ENCODE results near the gene STK38.

STK38 gene

DNA sequence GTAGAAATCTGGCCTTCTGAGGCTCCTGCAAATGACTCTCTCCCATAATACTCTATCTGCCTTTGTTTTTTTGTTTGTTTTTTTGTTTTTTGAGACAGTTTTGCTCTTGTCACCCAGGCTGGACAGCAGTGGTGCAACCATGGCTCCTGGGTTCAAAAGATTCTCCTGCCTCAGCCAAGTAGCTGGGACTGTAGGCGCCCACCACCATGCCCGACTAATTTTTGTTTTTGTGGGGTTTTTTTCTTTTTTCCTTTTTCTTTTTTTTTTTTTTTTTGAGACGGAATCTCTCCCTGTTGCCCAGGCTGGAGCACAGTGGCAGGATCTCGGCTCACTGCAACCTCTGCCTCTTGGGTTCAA lies 16.6 kb upstream of the STK38 start:
- DNase-seq (ENCODE audit: low read depth in 2 of 2): no peak

DNA sequence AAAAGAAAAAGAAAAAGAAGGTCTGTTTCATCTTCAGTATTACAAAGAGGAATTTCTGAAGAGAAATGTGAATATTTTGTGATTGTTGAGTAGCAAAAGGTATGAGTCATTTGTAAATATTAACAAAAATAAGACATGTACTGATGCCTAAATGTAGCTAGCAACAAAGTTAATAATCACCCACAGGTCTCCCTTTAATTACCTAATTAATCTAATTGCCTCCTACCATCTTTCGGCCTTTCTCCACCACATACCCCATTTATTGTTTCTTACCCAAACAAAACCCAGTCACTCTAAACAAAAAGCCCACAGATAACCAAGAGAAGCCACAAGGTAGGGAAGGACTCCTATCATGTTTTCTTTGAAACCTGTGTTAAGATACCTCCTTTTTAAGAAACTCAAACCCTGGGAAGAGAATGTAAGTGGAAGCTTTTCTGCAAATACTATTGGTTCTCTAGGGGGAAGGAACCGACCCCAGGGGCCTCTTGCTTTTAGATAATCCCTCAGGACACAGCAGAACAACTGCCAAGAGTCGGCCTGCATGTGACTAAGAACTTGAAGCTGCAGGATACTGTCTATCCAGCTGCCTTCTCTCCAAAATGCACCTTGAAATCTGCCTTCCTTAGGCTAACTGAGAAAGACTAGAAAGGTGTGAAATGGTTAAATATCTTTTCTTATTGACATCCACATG lies 16.1 kb upstream of the STK38 start:
- DNase-seq (ENCODE audit: low read depth in 2 of 2): no peak

DNA sequence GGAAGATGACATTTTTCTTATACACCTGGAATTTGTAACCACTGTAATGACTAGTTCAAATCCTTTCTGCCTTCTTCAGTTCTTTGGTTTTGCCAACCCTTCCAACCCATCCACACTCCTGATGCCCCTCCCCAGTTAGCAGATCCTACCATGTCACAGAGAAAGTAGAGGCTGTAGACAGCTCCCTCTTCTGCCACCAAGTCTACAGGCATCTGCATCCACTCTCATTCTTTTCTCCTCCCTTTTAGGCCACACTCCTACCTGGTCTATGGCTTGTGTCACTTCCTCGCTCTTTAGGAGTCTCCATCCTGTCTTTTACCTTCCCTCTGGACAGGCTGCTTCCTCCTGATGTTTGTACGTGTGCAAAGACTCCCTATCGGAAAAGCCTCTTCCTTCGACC lies 13.5 kb upstream of the STK38 start:
- no peak for DNase-seq (ENCODE audit: low read depth in 2 of 2)

DNA sequence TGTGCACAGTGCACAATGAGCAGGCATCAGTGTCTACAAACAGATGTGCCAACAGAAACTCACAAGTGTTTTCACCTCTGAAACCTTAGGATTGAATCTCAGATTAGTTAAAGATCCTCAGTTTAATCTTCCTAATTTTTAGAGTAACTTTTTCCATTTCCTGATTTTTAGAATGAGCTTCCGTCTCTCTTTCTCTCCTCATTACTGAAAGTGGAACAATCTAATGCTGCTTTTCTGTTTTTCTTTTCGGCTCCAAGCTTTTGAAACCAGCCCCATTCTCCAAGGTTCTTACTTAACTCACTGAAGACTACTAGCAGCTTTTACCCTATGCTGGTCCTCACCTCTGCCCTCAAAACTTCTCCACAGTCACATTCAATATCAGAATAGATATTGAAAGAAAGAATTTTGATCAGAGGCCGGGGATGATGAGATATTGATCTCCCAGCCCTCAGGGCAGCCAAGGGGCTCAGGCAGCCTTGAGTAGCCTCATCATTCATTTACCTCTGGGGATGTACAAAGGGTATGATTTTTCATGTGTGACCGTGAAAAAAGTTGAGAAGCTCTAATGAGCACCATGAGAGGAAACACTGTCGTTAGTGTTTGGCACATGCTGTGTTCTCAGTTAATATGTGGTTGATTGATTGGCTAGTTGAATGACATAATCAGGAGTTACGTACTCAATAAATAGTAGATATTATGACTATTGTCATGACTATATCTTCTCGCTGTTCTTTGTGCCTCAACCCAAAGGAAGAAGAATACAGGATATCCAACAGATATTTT lies 11.9 kb upstream of the STK38 start:
- no peak for DNase-seq (ENCODE audit: low read depth in 2 of 2)

DNA sequence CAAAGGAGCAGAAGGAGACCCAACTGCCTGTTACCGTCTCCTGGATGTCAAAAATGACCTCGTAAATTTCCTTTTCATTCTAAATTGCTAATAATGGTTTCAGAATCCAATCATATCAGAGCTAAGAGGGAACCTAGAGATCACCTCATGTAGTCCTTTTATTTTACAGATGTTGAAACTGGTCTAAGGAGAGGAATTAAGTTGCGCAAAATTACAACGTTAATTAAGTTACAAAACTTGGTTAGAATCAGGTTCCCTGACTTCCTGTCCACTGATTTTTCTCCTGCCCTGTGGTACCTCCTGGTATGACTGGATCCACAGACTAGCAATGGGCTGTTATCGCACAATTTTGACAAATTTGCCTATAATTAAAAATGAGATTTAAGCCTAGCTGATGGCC lies 9.0 kb upstream of the STK38 start:
- no peak for DNase-seq (ENCODE audit: low read depth in 2 of 2)

DNA sequence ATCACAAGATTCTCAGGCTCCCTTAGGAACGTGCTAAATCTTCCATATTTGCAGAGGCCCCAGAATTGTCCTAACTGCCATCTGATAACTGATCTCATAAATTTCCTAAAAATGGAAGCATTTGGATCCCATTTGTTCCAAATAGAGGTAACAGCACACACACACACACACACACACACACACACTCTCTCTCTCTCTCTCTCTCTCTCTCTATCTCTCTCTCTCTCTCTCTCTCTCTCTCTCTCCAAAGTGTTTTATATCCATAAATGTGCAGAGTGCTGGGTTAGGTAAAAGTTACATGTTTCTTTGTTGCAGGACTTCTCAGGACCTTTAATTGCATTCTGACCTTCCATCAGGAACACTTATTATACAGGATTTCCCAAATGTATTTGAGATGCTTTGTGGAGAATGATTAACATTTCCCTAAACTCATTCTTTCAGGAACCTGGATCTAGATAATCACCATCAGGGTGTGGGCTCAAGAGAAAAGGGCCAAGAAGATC lies 8.5 kb upstream of the STK38 start:
- DNase-seq (ENCODE audit: low read depth in 2 of 2): no peak

DNA sequence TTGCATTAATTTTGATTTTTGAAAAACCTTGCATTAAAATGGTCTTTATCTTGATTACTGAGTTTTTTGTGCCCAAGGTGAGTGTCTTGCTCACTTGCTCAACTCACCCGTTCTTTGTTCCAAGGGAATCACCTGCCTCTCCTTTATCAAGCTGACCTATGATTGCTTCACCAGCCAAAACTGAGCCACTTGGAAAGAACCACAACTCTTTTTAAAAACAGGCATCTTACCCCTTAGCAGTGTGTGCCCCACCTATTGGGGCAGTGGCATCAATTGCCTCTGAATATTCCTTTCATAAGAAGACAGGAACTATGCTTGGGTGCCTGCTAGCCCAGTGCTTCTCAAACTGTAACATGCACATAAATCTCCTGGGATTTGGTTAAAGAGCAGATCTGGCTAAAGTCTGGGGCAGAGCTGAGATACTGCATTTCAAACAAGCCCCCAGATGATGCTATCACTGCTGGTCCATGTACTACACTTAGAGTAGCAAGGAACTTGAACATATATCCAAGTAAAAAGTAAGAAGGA lies 3.3 kb upstream of the STK38 start:
- no peak for DNase-seq (ENCODE audit: low read depth in 2 of 2)

DNA sequence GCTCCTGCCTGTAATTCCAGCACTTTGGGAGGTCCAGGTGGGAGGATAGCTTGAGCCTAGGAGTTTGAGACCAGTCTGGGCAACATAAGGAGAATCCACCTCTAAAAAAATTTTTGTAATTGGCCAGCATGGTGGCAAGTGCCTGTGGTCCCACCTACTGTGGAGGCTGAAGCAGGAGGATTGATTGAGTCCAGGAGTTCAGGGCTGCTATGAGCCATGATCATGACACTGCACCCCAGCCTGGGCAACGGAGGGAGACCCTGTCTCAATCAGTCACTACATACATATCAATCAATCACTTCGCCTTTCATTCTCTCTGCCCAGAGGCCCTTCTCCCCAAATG lies 1.1 kb upstream of the STK38 start:
- DNase-seq (ENCODE audit: low read depth in 2 of 2): no peak

DNA sequence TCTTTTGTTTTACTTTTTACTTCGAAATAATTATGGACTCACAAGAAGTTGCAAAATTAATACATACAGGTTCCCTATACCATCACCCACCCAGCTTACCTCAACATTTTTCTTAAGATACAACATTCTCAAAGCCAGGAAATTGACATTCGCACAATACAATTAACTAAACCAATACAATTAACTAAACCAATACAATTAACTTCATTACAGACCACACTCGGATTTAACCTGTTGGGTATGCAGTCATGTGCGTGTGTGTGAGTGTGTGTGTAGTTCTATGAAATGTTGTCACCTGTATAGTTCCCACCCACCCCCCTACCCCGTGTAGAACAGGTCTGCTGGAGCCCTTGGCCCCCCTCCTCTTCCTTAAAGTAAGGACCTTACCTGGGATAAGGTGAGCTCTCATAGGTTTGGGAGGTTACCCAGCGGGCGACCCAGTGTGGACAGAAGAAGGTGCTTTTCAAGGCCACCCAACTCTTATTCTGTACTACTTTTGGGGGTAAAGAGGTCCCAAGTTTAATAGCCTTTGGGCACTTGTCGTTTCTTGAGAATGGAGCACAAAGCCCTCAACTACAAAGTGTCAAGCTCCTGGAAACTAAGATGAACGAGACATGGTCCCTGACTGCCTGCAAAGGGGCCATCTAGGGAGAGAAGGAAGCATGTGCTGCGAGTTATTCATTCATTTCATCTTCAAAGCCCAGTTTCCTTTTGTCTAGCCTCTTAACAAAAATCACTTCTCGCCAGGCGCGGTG lies 544 bp upstream of the STK38 start:
- DNase-seq (ENCODE audit: low read depth in 2 of 2): no peak

DNA sequence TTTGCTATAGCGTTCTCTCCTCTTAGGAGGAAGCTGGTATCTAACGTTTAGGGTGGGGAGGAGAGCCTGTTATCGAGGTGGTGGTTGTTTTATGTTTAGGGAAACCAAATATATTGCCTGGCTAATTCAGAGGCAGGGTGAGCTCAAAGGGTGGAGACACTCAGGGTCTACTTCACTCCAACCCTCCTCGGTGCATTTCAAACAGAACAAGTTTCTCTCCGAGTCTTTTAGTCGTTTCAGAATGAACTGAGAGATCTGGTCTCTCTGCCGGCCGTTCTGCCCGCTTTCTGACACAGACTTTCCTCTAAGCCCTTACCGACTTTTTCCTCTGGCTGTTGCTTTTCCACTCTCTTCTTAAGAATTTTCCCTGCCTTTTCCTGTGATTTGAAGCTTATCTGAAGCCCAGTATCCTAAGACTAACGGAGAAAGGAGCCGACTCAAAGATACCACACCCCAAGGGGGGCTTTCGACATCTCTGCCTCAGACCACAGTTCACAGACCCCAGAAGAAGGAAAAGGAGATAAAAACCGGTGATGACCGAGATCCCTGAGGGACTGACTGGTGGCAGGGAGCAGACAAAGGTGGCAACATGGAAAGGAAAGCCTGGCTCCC lies 865 bp downstream of the STK38 start:
- no peak for DNase-seq (ENCODE audit: low read depth in 2 of 2)

DNA sequence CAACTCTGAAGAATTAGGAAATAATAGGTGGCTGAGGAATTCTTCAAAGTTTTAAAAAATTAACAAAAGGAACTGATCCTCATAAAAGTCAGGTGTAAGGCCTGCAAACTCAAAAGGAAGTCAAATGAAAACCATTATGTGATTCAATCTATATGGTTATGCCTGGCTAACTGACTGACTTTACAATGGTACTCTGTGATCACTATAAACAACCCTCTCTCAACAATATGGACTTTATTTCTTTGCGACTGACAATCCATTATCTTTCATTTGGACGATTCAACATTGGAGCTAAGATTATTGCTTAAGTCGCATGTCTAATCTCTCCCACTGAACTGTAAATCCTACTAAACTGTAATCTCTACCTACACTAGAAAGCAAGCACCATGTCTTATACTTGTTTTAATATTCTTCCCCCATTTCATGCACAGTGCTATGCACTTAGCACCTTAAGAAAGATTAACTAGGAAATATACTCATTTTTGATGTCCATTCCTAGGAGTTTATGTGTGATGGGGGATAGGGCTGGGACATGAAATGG lies 1.4 kb downstream of the STK38 start:
- DNase-seq (ENCODE audit: low read depth in 2 of 2): no peak

DNA sequence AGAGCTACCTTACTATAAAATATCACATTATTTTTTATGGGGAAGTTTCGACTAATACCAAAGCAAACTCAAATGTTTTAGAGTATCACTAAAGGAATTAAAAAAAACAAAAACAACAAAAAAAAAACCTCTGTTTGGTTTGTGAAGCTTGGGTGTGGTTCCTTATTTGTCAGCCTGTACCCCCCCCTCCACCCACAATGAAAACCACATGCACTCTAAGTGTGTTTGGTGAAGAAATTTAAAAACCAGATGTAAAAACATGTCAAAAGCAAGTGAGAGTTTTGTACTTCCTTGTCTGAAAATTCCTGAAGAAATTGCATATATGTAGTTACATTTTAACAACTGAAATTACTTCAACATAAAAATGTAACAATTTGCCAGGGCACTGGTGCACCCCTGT lies 3.1 kb downstream of the STK38 start:
- DNase-seq (ENCODE audit: low read depth in 2 of 2): peak in 1 of 2 donors; percentile 24

DNA sequence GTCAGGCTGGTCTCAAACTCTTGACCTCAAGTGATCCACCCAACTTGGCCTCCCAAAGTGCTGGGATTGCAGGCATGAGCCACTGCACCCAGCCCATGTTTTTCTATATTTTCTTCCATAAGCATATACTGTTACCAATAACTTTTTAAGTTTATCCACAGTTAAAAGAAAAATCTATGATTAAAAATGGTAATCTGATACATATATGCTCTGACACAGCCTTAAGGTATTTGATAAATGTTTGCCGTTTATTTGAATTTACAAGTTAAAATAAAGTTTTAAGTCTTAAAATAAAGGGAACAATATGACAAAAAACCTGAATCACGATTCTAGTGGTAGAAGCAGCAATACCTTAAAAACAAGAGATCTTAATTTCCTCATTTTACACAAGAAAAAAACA lies 5.2 kb downstream of the STK38 start:
- no peak for DNase-seq (ENCODE audit: low read depth in 2 of 2)

DNA sequence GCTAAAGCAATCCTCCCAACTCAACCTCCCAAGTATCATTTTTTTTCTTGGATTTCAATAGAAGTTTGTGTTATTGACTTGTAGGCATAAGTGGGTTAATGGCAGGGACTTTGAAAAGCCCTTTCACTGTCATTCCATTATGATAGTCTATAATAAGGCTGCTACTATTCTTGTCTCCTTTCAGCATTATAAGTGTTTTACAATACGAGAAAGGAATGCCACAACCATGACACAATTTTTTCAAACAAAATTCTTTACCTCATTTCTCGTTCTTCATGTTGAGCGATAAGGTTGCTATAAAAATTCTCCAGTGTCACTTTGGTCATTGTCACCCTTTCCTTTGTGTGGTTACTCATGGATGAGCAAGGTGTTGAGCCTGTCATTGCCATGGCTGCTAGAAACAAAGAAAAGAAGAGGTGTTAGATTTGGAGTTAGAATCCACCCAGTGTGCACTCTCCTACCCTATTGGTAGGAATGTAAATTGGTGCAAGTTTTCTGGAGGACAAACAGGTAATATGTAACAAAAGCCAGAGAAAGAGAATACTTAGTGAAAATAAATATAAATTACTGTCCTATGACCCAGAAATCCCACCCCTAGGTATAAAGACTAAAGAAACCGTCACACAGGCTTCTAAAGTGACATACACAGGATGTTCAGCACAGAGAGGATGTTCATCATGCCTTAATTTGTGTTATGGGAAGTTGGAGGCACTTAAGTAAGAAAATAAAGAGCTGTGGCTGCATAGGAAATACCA lies 7.3 kb downstream of the STK38 start:
- DNase-seq (ENCODE audit: low read depth in 2 of 2): no peak

DNA sequence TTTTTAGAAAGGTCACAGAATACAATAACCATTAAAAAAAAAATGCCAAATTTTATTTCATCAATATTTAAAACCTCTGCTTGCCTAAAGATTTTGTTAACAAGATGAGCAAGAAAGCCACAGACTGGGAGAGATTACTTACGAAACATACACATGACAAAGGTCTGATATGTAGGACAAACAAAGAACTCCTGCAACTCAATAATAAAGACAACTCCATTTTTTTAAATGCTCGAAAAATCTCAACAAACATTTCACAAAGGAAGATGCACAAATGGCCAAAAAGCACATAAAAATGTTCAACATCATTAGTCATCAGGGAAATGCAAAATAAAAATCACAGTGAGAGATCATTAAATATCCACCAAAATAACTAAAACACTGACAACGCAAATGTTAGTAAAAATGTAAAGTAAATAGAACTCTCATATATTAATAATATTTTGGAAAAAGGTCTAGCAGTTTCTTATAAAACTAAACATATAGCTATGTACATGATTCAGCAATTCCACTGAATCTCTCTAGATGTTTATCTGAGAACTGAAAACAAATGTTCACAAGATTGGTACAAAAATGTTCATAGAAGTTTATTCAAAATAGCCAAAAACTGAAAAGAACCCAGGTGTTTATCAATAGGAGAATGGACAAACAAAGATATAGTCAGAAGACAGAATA lies 10.3 kb downstream of the STK38 start:
- no peak for DNase-seq (ENCODE audit: low read depth in 2 of 2)

DNA sequence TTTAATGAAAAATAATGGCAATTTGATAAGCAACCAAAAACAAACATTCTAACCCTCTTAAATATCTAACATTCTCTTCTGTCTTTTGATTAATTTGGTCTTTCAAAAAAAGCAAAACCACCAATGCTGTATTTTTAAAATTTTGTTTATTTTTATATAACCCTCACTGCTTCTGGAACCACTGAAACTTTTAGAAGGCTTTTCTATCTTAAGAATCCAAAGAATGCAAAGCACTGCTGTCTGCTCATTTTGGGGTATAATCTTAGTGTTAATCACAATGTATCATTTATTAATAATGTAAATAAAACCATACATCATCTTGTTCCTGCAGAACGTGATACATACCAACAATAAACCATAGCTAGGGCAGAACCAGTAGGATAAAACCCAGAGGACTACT lies 14.0 kb downstream of the STK38 start:
- no peak for DNase-seq (ENCODE audit: low read depth in 2 of 2)

DNA sequence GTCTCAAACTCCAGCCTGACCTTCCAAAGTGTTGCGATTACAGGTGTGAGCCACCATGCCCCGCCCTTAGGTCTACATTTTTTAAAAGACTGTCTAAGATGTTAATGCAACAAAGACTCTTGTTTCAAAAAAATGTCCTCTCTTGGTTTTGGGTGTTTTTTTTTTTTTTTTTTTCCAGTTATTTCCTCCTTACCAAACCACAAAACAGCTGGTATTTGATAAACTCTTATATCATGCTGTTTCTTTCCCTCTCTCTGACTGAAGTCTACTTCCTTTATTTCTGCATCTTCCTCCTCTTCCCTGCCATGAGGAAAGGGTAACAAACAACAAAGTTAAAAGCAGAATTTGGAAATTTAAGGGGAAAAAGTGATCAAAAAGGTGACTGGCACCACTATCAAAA lies 21.2 kb downstream of the STK38 start:
- no peak for DNase-seq (ENCODE audit: low read depth in 2 of 2)

DNA sequence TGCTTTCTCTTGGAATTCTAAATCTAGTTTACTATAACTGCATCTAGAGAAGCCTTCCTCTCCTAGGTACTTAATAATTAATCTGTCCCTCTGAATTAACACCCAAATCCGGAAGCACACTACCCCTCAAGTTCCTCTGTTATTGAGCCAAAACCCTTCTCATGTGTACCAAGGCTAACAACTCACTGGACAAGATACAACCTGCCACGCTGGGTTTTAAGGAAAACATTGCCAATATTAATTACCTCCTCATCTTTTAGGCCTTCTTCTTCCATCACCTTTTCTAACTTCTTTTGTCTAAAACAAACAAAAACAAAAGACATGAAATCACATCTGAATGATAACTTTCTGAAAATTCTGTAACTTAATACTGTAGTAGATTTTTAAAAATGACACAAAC lies 21.9 kb downstream of the STK38 start:
- no peak for DNase-seq (ENCODE audit: low read depth in 2 of 2)

DNA sequence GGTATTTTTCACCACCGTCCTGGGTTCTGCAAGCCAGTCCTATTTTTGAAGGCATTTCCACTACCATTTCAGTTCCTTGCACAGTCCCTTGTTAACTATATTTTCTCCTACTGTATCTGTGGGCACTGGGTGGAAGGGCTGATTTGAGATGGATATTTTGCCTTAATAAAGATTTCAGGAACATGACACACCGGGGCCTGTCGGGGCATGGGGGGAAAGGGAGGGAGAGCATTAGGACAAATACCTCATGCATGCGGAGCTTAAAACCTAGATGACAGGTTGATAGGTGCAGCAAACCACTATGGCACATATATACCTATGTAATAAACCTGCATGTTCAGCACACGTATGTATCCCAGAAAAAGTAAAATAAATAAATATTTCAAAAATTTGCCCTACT lies 22.4 kb downstream of the STK38 start:
- no peak for DNase-seq (ENCODE audit: low read depth in 2 of 2)

DNA sequence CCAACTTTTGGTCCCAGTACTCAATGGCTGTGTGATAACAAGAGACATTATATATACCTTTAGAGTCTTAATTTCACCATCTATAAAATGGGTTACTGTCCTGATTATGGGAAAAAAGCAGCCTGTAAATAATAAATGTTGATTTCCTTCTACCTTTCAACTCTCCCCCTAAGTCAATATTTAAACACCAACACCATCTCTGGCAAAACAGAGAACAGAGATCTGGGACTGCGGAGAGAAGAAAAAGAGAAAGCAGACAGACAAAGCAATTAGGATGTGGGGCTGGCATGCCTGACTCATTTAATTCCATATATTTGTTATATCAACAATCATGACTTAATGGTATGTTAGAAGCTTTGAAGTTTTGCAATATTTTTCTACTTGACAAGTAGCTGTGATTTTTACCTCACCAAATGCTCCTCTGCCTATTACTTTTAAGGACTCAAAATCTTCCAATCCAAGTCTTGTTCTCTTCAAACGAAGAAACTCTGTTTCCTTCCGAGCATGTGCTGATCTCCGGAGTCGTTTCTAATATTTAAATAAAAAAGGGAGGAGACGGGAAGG lies 23.3 kb downstream of the STK38 start:
- DNase-seq (ENCODE audit: low read depth in 2 of 2): no peak

Data from stimulated activated CD4-positive, alpha-beta T cell treated with anti-CD3 and anti-CD28 coated beads, Interleukin-1b, Interleukin-23, amount 100 ng/mL, for 4 hours (primary cell).